ENCODE measurements around the gene DEGS1. TPM values are rescaled to one million over a fixed set of nuclear protein-coding genes. Genes with fewer than 3 reads are reported as not detected.

DEGS1 gene
- polyA plus RNA-seq, 1 donor from 2014 or later: 53.7 TPM

DNA sequence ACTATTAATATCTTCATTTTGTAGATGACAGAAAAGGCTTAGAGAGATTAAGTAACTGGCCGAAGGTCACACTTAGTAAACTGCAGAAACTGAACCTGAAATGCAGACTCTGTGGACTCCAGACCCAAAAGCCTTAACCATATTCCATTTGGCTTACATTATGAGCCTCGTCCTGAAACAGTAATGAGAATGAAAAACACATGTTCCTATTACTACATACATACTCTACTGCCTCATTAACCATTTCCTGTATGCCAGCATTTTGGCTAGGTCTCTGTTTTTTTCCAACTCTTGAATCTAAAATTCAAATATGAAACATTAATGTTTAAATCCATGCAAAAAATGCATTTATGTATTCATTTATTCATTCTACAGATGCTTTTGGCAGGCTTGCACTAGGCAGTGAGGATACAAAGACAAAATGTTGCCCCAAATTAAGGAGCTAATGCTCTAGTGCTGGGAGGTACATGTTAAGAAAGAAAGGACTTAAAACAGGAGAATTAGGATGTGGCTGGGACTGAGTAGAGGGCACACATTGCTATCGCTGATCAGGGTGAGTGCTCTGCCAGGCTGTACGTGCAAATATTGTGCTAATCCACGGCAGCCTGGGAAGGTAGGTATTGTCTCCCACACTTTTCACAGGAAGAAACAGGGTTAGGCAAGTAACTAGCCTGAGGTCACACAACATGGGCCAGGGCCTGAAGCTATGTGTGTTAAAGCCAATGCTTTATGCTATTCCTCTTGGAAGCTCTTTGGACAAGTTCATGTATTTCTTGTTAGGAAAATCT, 14.0 kb downstream of the DEGS1 start:
- H3K36me3 ChIP-seq (ENCODE audit: insufficient read depth, low read length): peaks cover 5% of the 10 kb centered on the region
- H3K9me3 ChIP-seq (ENCODE audit: low read length): no peaks in the 10 kb centered on the region
- H3K27me3 ChIP-seq (ENCODE audit: insufficient read depth, low read depth, low read length): no peaks in the 10 kb centered on the region
- no peaks in the 10 kb centered on the region for H3K79me2 ChIP-seq (replicated peaks; ENCODE audit: insufficient read depth, low read length)
- H2AFZ ChIP-seq (ENCODE audit: low read depth, low read length): no peak overlapping the region
- H3K9me2 ChIP-seq (ENCODE audit: insufficient read depth, low read length): no peaks in the 10 kb centered on the region
- H3K4me2 ChIP-seq (ENCODE audit: low read length): no peak overlapping the region
- H3F3A ChIP-seq (ENCODE audit: insufficient read depth, low read length, poor library complexity, severe bottlenecking): no peaks in the 10 kb centered on the region
- no peak overlapping the region for H3K27ac ChIP-seq (ENCODE audit: low read length)
- no peak overlapping the region for H3K4me3 ChIP-seq (ENCODE audit: low read length)
- no peak overlapping the region for H3K9ac ChIP-seq (ENCODE audit: low read length)
- TF ChIP-seq, protein P1, sequence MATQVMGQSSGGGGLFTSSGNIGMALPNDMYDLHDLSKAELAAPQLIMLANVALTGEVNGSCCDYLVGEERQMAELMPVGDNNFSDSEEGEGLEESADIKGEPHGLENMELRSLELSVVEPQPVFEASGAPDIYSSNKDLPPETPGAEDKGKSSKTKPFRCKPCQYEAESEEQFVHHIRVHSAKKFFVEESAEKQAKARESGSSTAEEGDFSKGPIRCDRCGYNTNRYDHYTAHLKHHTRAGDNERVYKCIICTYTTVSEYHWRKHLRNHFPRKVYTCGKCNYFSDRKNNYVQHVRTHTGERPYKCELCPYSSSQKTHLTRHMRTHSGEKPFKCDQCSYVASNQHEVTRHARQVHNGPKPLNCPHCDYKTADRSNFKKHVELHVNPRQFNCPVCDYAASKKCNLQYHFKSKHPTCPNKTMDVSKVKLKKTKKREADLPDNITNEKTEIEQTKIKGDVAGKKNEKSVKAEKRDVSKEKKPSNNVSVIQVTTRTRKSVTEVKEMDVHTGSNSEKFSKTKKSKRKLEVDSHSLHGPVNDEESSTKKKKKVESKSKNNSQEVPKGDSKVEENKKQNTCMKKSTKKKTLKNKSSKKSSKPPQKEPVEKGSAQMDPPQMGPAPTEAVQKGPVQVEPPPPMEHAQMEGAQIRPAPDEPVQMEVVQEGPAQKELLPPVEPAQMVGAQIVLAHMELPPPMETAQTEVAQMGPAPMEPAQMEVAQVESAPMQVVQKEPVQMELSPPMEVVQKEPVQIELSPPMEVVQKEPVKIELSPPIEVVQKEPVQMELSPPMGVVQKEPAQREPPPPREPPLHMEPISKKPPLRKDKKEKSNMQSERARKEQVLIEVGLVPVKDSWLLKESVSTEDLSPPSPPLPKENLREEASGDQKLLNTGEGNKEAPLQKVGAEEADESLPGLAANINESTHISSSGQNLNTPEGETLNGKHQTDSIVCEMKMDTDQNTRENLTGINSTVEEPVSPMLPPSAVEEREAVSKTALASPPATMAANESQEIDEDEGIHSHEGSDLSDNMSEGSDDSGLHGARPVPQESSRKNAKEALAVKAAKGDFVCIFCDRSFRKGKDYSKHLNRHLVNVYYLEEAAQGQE (IDR thresholded peaks at IDR 0.05; ENCODE audit: borderline replicate concordance): no peak
- H4K20me1 ChIP-seq (ENCODE audit: insufficient read depth): no peaks in the 10 kb centered on the region

DNA sequence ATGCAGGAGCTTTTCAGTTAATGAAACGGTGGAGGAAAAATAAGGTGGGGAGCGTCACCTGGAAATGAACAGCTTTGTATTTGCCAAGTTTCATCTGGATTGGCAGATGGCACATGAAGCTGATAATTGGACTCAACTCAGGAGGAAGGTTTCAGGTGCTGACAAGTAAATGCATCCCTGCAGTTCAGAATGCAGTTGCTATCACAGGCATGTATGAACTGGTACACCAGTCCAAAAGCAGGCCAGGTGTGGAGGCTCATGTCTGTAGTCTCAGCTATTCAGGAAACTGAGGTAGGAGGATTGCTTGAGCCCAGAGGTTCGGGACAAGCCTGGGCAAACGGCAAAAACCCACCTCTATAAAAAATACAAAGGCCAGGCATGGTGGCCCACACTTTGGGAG, 15.5 kb downstream of the DEGS1 start:
- Histone ChIP-seq H3K4me3 (ENCODE audit: low read length) (no peak overlapping the region), H3K79me2 (replicated peaks; ENCODE audit: insufficient read depth, low read length) (no peaks in the 10 kb centered on the region), H3K9ac (ENCODE audit: low read length) (no peak overlapping the region), H2AFZ (ENCODE audit: low read depth, low read length) (no peak overlapping the region), H3F3A (ENCODE audit: insufficient read depth, low read length, poor library complexity, severe bottlenecking) (no peaks in the 10 kb centered on the region), H4K20me1 (ENCODE audit: insufficient read depth) (no peaks in the 10 kb centered on the region), H3K4me2 (ENCODE audit: low read length) (no peak overlapping the region), H3K27me3 (ENCODE audit: insufficient read depth, low read depth, low read length) (no peaks in the 10 kb centered on the region), H3K36me3 (ENCODE audit: insufficient read depth, low read length) (no peaks in the 10 kb centered on the region), H3K9me2 (ENCODE audit: insufficient read depth, low read length) (no peaks in the 10 kb centered on the region), H3K27ac (ENCODE audit: low read length) (no peak overlapping the region), H3K9me3 (ENCODE audit: low read length) (no peaks in the 10 kb centered on the region)
- TF ChIP-seq EZH2 (IDR thresholded peaks at IDR 0.05; ENCODE audit: borderline replicate concordance, insufficient read depth, low read length, poor library complexity, severe bottlenecking): no peak
- TF ChIP-seq SMC3 (conservative IDR thresholded peaks at IDR 0.05; ENCODE audit: poor library complexity): no peak
- no peak for TF ChIP-seq MXI1 (conservative IDR thresholded peaks at IDR 0.05; ENCODE audit: poor library complexity, severe bottlenecking)
- TF ChIP-seq TAF1 (IDR thresholded peaks at IDR 0.05; ENCODE audit: low read depth): no peak
- TF ChIP-seq, protein P1 (IDR thresholded peaks at IDR 0.05; ENCODE audit: borderline replicate concordance): no peak
- no peak for TF ChIP-seq POLR2AphosphoS5 (IDR thresholded peaks at IDR 0.05)
- TF ChIP-seq CTCF (IDR thresholded peaks at IDR 0.05; ENCODE audit: poor library complexity, severe bottlenecking): no peak
- TF ChIP-seq RAD21 (conservative IDR thresholded peaks at IDR 0.05): no peak
- TF ChIP-seq EP300 (conservative IDR thresholded peaks at IDR 0.05; ENCODE audit: poor library complexity, severe bottlenecking): no peak

Measured in neural cell (in vitro differentiated cells).